ENCODE data around the gene DNMT3A.

DNA sequence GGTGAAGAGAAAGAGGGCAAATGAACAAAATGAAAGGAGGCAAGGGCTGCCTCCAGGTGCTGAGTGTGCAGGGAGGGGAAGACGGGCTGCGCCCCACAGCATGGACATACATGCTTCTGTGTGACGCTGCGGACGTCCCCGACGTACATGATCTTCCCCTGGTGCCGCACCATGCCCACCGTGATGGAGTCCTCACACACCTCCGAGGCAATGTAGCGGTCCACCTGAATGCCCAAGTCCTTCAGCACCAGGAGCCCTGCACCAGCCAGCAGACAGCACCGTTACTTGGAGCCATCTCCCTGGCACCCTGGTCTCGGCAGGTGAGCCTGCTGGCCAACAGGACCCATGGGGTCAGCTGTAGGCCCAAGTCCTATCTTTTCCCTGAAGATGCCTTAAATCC lies 100.3 kb downstream of the DNMT3A start:
- TF ChIP-seq, protein P1, sequence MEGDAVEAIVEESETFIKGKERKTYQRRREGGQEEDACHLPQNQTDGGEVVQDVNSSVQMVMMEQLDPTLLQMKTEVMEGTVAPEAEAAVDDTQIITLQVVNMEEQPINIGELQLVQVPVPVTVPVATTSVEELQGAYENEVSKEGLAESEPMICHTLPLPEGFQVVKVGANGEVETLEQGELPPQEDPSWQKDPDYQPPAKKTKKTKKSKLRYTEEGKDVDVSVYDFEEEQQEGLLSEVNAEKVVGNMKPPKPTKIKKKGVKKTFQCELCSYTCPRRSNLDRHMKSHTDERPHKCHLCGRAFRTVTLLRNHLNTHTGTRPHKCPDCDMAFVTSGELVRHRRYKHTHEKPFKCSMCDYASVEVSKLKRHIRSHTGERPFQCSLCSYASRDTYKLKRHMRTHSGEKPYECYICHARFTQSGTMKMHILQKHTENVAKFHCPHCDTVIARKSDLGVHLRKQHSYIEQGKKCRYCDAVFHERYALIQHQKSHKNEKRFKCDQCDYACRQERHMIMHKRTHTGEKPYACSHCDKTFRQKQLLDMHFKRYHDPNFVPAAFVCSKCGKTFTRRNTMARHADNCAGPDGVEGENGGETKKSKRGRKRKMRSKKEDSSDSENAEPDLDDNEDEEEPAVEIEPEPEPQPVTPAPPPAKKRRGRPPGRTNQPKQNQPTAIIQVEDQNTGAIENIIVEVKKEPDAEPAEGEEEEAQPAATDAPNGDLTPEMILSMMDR (conservative IDR thresholded peaks at IDR 0.05; ENCODE audit: low read length), result no peak
- no peak for TF ChIP-seq EZH2phosphoT487 (IDR thresholded peaks at IDR 0.05; ENCODE audit: borderline replicate concordance)

Measured in Loucy (cell line).